ENCODE results near the gene CADM4.

The CADM4 gene

GRCh38 chr19:43584484-43584883, 55.2 kb downstream of the CADM4 start:
- TF ChIP-seq CTCF (conservative IDR thresholded peaks at IDR 0.05; ENCODE audit: low read depth, low read length): no peak
- H3K4me3 ChIP-seq (ENCODE audit: low read length): no peak overlapping the region
- DNase-seq (ENCODE audit: low read depth): no peak

DNA sequence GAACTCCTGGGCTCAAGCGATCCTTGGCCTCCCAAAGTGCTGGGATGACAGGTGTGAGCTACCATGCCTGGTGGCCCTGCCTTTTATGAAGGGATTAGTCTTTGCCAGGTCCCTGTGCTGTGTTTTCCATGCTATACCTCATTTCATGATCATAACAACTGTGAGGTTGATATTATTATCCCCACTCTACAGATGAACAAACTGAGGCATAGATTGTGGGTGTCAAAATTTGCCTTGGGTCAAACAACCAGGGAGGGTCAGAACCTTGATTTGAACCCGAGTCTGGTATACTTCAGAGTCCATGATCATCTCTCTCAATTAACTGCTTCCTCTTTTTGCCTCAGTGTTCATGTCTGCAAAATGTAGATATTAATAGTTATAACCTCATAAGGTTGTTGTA, 57.2 kb downstream of the CADM4 start:
- no peak for TF ChIP-seq CTCF (conservative IDR thresholded peaks at IDR 0.05; ENCODE audit: low read depth, low read length)
- DNase-seq (ENCODE audit: low read depth): no peak
- no peak overlapping the region for H3K4me3 ChIP-seq (ENCODE audit: low read length)

DNA sequence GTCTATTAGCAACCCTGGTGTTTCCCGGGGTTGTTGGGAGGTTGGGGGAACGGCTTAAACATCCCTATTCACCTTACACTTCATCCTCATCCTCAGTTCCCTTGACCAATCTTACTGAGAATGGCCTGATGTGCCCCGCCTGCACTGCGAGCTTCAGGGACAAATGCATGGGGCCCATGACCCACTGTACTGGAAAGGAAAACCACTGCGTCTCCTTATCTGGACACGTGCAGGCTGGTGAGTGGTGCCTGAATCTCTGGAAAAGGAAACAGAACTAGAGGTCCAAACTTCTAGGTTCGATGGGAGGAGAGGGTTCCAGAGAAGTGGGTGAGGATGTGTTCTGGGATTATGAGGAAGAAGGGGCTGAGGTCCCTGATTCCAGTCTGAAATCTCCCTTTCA, 58.2 kb downstream of the CADM4 start:
- TF ChIP-seq CTCF (conservative IDR thresholded peaks at IDR 0.05; ENCODE audit: low read depth, low read length): no peak
- H3K4me3 ChIP-seq (ENCODE audit: low read length): no peak overlapping the region
- no peak for DNase-seq (ENCODE audit: low read depth)

DNA sequence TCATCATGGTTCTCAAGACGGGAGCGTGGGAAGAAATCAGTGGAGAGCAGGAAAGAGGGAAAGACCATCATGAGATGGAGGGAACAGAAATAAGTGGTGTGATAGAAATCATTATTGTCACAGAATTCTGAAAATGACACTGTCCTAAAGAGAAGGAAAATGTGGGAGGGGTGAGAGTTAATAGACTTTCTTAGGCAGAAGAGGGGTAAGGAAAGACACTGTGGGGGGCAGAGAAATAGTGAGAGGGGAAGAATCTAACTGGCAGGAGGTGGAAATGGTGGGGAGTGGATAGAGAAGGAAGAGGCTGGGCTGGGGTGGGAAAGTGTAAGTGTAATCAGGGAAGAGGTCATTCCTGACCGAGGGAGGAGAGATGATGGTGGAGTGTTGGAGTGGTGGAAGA, 60.9 kb downstream of the CADM4 start:
- H3K4me3 ChIP-seq (ENCODE audit: low read length): no peak overlapping the region
- no peak for DNase-seq (ENCODE audit: low read depth)
- no peak for TF ChIP-seq CTCF (conservative IDR thresholded peaks at IDR 0.05; ENCODE audit: low read depth, low read length)

DNA sequence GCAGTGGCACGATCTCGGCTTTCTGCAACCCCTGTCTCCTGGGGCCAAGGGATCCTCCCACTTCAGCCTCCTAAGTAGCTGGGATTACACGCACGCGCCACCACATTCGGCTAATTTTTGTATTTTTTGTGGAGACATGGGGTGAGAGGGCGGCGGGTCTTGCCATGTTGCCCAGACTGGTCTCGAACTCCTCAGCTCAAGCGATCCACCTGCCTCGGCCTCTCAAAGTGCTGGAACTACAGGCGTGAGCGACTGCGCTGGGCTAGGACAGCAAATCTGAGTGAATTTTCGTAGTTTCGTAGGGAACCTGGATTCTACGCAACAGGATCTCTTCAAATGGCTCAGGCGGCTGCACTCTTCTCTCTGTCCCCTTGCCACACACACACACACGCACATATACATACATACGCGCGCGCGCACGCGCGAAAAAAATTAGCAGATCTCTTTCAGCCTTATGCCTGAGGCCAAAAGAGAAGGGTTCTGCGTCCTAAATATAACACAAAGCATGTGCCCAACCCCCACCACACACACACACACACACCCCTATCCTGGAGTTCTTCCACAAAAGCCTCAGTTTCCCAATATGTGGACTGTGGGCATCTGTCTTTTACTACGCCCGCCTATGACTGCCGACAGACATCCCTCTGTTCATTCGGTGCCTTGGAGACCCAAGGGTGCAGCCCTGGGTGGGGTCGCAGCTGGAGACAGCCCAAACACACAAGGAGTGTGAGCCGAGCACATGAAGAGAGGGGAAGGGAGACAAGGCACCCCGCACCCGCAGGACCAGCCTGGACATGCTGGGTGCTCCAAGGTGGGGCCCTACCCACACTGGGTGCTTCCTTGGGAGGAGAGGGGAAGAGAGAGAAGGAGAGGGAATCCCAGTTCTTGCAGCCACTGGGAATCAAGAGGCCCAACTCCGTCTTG, 63.4 kb downstream of the CADM4 start:
- TF ChIP-seq CTCF (conservative IDR thresholded peaks at IDR 0.05; ENCODE audit: low read depth, low read length): no peak
- peak overlapping the region; percentile 51 for H3K4me3 ChIP-seq (ENCODE audit: low read length)
- DNase-seq (ENCODE audit: low read depth): no peak

DNA sequence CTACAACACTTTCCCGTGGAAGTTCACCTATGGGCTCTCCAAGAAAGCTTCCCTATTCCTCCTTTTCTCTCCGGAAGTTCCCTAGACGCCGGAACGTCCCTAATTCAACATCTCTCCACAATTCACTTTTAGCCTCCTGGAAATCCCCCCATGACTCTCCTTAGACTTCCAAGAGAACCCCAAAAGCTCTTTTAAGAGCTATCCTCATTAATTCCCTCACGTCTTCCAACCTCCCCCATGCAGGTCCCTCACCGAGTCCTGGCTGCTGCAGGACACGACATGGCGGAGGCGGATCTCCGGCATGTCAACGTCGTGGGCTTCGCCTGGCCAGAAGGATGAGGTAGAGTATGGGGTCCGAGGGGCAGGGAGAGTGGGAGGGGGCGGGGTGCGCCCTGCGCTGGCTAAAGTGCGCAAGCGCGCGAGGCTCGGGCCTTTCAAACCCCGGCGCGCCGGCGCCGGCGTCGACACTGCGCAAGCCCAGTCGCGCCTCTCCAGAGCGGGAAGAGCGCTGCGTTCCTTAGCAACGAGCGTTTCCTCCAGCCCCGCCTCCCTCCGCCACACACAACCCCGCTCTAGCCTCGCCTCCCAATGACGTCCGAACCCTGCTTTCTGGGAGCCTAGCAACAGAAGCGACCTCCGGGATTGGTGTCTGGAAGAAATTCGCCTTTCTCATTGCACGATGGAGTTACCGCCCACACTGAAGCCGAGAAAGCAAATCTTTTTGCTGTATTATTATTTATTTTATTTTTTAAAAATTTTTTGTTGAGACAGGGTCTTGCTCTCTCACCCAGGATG, 64.3 kb downstream of the CADM4 start, which contains the start of the genes PINLYP and XRCC1:
Gene PINLYP (plus strand): TSS at position 646 of the 795 bp plus-strand sequence. CDS start 1,391 bp downstream, outside the sequence.
Gene XRCC1 (minus strand): TSS at position 372 of the 795 bp plus-strand sequence. CDS start 69 bp downstream, at position 303.
- TF ChIP-seq CTCF (conservative IDR thresholded peaks at IDR 0.05; ENCODE audit: low read depth, low read length): no peak
- peak within 1 kb of the TSS; percentile 92 for H3K4me3 ChIP-seq (ENCODE audit: low read length)

More for the DNA sequence above, 64.3 kb downstream of the CADM4 start, which contains the start of the genes PINLYP and XRCC1:
- peak; percentile 96 for DNase-seq (ENCODE audit: low read depth)
